NT2/D1 (cell line): ENCODE results near the gene FAM169A.

Source experiments
- YY1 ChIP-seq: IDR thresholded peaks from 2 replicates; pipeline ENCODE4 v1.6.1; 2011; ENCODE audit not compliant: insufficient read length, insufficient read depth
- ZNF274 ChIP-seq: IDR thresholded peaks from 2 replicates; pipeline ENCODE4 v1.6.1; 2011; ENCODE audit warnings: mild to moderate bottlenecking, low read depth, low read length

GRCh38 chr5:74736759-74737158 is 129.4 kb downstream of the FAM169A start:
- TF ChIP-seq ZNF274 (no peak), YY1 (no peak)
